Right renal cortex interstitium (tissue), 3 donors: ENCODE results near the gene TRIM36. TPM values are rescaled to one million over a fixed set of nuclear protein-coding genes. Genes with fewer than 3 reads are reported as not detected.

Source experiments
- DNase-seq, 3 donors: peaks; one replicate each; pipeline ENCODE4 v3.0.0-alpha.2; 2013; ENCODE audit warnings: low read depth in 3 of 3, low spot score in 2 of 3
- polyA plus RNA-seq, 3 donors: library from polyadenylated mRNA; unstranded; fragments of 120-200 nt; gene quantifications; one replicate each; pipeline ENCODE4 v1.2.1, GENCODE V29; 2013; ENCODE audit not compliant: insufficient read length in 3 of 3

TRIM36 gene
- polyA plus RNA-seq, 3 donors, result 2.2 to 3.4 (median 3.2) TPM

DNA sequence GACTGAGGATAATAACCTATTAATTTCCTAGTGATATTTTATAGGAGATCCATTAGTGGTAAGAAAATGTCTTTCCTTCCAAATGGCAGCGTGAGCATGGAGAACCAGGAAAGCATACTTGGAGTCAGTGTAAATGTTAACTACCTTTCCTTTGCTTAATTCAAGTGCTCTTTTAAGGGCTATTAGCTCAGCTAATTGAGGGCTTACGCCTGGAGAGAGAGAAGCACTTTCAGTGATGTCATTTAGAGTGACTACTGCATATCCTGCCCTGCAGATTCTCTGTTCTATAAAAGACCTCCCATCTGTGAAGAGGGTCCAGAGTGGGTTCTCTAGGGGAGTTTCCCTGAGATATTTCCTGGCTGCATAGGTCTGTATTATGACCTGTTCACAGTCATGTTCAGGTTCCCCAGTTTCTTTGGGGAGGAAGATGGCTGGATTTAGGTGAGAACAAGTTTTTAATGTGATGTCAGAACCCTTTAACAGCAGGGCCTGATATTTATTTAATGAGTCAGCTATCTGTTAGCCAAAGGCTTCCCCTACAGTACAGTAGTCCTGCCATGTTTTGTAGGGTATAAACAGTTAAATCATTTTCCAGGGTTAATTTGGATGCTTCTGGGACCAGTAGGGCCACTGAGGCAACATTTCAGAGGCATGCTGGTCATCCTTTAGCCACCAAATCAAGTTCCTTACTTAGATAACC is 89.6 kb downstream of the TRIM36 start:
- DNase-seq, result no peak

Other genes starting within 250 kb of the TRIM36 start
- gene PGGT1B, start 93.0 kb upstream of the TRIM36 start, polyA plus RNA-seq, result 10 to 100 TPM; 33.4 to 39.9 (median 39.2) TPM
- 10 to 100 TPM; 19.4 to 22.1 (median 21.2) TPM for gene CCDC112, start 126.7 kb upstream of the TRIM36 start, polyA plus RNA-seq